Natural killer cell (primary cell): ENCODE results near the gene QRFP. TPM values are rescaled to one million over a fixed set of nuclear protein-coding genes. Genes with fewer than 3 reads are reported as not detected.
"Not testable (repeated sequence)": the region's sequence is repeated elsewhere in the genome, so short reads cannot be mapped to it uniquely, and the experiment has no call there.

Experiments
- ATAC-seq, 3 donors: fragments of 150-1000 bp in 2 of 3; fragments of 200-7000 bp in 1 of 3; cut with Tn5 transposase; 1 replicate in 1 of 3; 2 replicates in 2 of 3; pipeline ENCODE4 v1.10.0; 2021; ENCODE audit warnings: mild to moderate bottlenecking in 2 of 3, moderate library complexity in 2 of 3
- DNase-seq, 2 donors: peaks; one replicate each; pipeline versions ENCODE4 v3.0.0 to v3.0.0-alpha.2; 2013 to 2021; ENCODE audit warnings: mixed read lengths in 1 of 2
- H3K27ac ChIP-seq: one replicate; pipeline ENCODE4 v1.5.1; 2013; ENCODE audit warnings: mild to moderate bottlenecking, low read length
- H3K27me3 ChIP-seq: one replicate; pipeline ENCODE4 v1.6.1; 2013; ENCODE audit warnings: low read length; ENCODE audit not compliant: control insufficient read depth, insufficient read depth
- H3K36me3 ChIP-seq: one replicate; pipeline ENCODE4 v1.6.1; 2013; ENCODE audit warnings: low read length; ENCODE audit not compliant: control insufficient read depth, insufficient read depth
- H3K4me1 ChIP-seq: one replicate; pipeline ENCODE4 v1.6.1; 2013; ENCODE audit warnings: low read length; ENCODE audit not compliant: control insufficient read depth, insufficient read depth
- H3K4me3 ChIP-seq: one replicate; pipeline ENCODE4 v1.5.1; 2013; ENCODE audit warnings: low read length
- H3K9me3 ChIP-seq: one replicate; pipeline ENCODE4 v1.6.1; 2013; ENCODE audit warnings: low read length; ENCODE audit not compliant: control insufficient read depth, insufficient read depth
- H3K27ac Mint-ChIP-seq, 2 donors: one replicate each; pipeline ENCODE4 v1.8.0; 2022; ENCODE audit warnings: mild to moderate bottlenecking in 2 of 2, mixed read lengths in 2 of 2, moderate library complexity in 1 of 2
- H3K27me3 Mint-ChIP-seq, 2 donors: one replicate each; pipeline ENCODE4 v1.8.0; 2022; ENCODE audit warnings: low read depth in 2 of 2, mixed read lengths in 2 of 2
- H3K36me3 Mint-ChIP-seq: one replicate; pipeline ENCODE4 v1.8.0; 2022; ENCODE audit warnings: mixed read lengths
- H3K4me1 Mint-ChIP-seq, 2 donors: one replicate each; pipeline ENCODE4 v1.8.0; 2022; ENCODE audit warnings: mixed read lengths in 2 of 2
- H3K4me3 Mint-ChIP-seq: one replicate; pipeline ENCODE4 v1.8.0; 2022; ENCODE audit warnings: mild to moderate bottlenecking, moderate library complexity, mixed read lengths
- H3K9me3 Mint-ChIP-seq, 2 donors: one replicate each; pipeline ENCODE4 v1.8.0; 2022; ENCODE audit warnings: mixed read lengths in 2 of 2
- CTCF ChIP-seq: fragments of 200-600 bp; IDR thresholded peaks from one replicate; pipeline ENCODE4 v1.8.0; 2022; ENCODE audit warnings: antibody characterized with exemption
- WGBS: methylation state at CpG from one replicate; pipeline ENCODE4 v1.1.7; 2013; ENCODE audit warnings: missing lambda C conversion rate; ENCODE audit not compliant: insufficient coverage; 5-methylcytosine and 5-hydroxymethylcytosine counted together
- intact Hi-C: fragments of 100-400 bp; cut with micrococcal nuclease; formaldehyde crosslinking; loops from one replicate; pipeline ENCODE4 v1.14.2; 2022
- total RNA-seq, 4 donors: library from RNA; stranded (reverse); fragments of 120-200 nt in 1 of 4; gene quantifications; one replicate each; pipeline versions ENCODE4 v1.2.3 to v1.2.4, GENCODE V29; 2013 to 2022

QRFP gene
- total RNA-seq, 3 donors from 2014 or later (not counting 1 experiment from before 2014, with no cell fraction given) = not detected

GRCh38 chr9:130913599-130914416, 17.2 kb upstream of the QRFP start:
- Histone ChIP-seq H3K4me3 (no peak overlapping the region), H3K36me3 (no peaks in the 10 kb centered on the region), H3K27me3 (no peaks in the 10 kb centered on the region), H3K4me1 (no peaks in the 10 kb centered on the region), H3K9me3 (no peaks in the 10 kb centered on the region), H3K27ac (no peak overlapping the region)
- Mint-ChIP-seq H3K36me3 (no peaks in the 10 kb centered on the region), H3K9me3 (no peaks in the 10 kb centered on the region), H3K4me1 (no peaks in the 10 kb centered on the region), H3K27ac (no peak overlapping the region), H3K4me3 (no peak overlapping the region), H3K27me3 (no peaks in the 10 kb centered on the region)
- ATAC-seq = no peak
- WGBS = 72% methylated on average over 23 of the region's 23 CpGs
- DNase-seq = no peak
- no peak for TF ChIP-seq CTCF
- intact Hi-C loops = no loop called here

GRCh38 chr9:130912932-130913598, 16.5 kb upstream of the QRFP start:
- no peak overlapping the region for H3K4me3 Mint-ChIP-seq
- no peaks in the 10 kb centered on the region for H3K36me3 Mint-ChIP-seq
- no peak overlapping the region for H3K27ac Mint-ChIP-seq
- H3K36me3 ChIP-seq = no peaks in the 10 kb centered on the region
- TF ChIP-seq CTCF = no peak
- H3K27me3 ChIP-seq = no peaks in the 10 kb centered on the region
- no peaks in the 10 kb centered on the region for H3K9me3 ChIP-seq
- H3K4me3 ChIP-seq = no peak overlapping the region
- no peaks in the 10 kb centered on the region for H3K9me3 Mint-ChIP-seq
- no peak overlapping the region for H3K27ac ChIP-seq
- DNase-seq (no peak), ATAC-seq (no peak)
- no peaks in the 10 kb centered on the region for H3K4me1 Mint-ChIP-seq
- no peaks in the 10 kb centered on the region for H3K27me3 Mint-ChIP-seq
- WGBS = 89% methylated on average over 38 of the region's 38 CpGs
- no peaks in the 10 kb centered on the region for H3K4me1 ChIP-seq
- intact Hi-C loops = no loop called here

DNA sequence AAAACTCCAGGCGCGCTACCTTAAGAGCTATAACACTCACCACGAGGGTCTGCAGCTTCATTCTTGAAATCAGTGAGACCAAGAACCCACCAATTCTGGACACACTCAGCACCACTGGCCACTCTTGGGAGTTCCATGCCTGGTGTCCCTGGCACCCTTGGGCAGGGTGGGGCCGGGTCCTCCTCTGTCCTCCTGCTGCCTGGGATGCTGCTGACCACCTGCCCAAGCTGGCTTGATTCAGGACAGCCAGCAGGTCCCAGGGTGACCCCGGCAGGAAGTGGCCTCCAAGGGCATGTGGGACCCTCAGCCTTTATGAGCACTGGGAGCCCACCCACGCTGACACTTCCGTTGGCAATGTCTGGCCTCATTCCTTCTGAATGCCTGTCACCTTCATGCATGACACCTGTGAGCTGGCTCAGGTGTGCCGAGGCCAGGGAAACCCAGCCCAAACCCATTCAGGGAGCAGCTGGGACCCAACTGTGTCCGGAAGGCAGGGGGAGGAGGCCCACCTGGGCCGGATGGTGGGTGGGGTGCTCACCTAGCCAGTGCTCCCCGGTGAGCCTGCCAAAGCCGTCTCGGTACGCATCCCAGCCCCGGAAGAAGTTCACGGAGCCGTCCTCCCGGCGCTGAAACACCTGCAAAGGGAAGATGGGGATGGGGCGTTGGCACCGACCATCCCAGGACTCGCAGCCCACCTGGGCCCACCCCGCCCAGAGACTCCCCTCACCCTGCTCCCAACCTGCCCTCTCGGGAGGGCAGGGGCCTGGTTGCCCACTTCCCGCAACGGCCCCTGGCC, 14.8 kb upstream of the QRFP start:
- H3K27ac Mint-ChIP-seq = no peak overlapping the region
- ATAC-seq (no peak), DNase-seq (no peak)
- Histone ChIP-seq H3K27me3 (no peaks in the 10 kb centered on the region), H3K4me1 (no peaks in the 10 kb centered on the region), H3K36me3 (no peaks in the 10 kb centered on the region), H3K4me3 (no peak overlapping the region), H3K27ac (no peak overlapping the region), H3K9me3 (no peaks in the 10 kb centered on the region)
- H3K36me3 Mint-ChIP-seq = no peaks in the 10 kb centered on the region
- H3K4me1 Mint-ChIP-seq = no peaks in the 10 kb centered on the region
- no peak for TF ChIP-seq CTCF
- no peaks in the 10 kb centered on the region for H3K9me3 Mint-ChIP-seq
- no peaks in the 10 kb centered on the region for H3K27me3 Mint-ChIP-seq
- intact Hi-C loops = no loop called here
- H3K4me3 Mint-ChIP-seq = no peak overlapping the region
- 88% methylated on average over 25 of the region's 26 CpGs for WGBS

DNA sequence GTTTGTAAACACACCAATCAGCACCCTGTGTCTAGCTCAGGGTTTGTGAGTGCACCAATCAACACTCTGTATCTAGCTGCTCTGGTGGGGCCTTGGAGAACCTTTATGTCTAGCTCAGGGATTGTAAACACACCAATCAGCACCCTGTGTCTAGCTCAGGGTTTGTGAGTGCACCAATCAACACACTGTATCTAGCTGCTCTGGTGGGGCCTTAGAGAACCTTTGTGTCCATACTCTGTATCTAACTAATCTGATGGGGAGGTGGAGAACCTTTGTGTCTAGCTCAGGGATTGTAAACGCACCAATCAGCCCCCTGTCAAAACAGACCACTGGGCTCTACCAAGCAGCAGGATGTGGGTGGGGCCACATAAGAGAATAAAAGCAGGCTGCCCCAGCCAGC, 14.1 kb upstream of the QRFP start:
- H3K9me3 ChIP-seq, H3K36me3 ChIP-seq, H3K4me3 Mint-ChIP-seq, H3K27ac Mint-ChIP-seq, H3K27me3 Mint-ChIP-seq, H3K4me1 Mint-ChIP-seq, H3K36me3 Mint-ChIP-seq, ATAC-seq, H3K9me3 Mint-ChIP-seq, DNase-seq, H3K4me3 ChIP-seq, H3K27me3 ChIP-seq, H3K27ac ChIP-seq, H3K4me1 ChIP-seq, intact Hi-C loops: not testable (repeated sequence)
- 33% methylated on average over 1 of the region's 1 CpG for WGBS

DNA sequence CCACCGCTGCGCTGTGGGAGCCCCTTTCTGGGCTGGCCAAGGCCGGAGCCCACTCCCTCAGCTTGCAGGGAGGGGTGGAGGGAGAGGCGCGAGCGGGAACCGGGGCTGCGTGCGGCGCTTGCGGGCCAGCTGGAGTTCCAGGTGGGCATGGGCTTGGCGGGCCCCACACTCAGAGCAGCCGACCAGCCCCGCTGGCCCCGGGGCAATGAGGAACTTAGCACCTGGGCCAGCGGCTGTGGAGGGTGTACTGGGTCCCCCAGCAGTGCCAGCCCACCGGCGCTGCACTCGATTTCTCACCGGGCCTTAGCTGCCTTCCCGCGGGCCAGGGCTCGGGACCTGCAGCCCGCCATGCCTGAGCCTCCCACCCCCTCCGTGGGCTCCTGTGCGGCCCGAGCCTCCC, 13.4 kb upstream of the QRFP start:
- H3K9me3 ChIP-seq, H3K27me3 ChIP-seq, H3K36me3 Mint-ChIP-seq, H3K27ac Mint-ChIP-seq, H3K27me3 Mint-ChIP-seq, ATAC-seq, H3K36me3 ChIP-seq, H3K4me3 ChIP-seq, H3K4me1 ChIP-seq, H3K9me3 Mint-ChIP-seq, intact Hi-C loops, H3K27ac ChIP-seq, H3K4me3 Mint-ChIP-seq, H3K4me1 Mint-ChIP-seq, DNase-seq: not testable (repeated sequence)
- 95% methylated on average over 27 of the region's 27 CpGs for WGBS
